Measurements from ENCODE around the gene ARHGDIG.

ARHGDIG gene

DNA sequence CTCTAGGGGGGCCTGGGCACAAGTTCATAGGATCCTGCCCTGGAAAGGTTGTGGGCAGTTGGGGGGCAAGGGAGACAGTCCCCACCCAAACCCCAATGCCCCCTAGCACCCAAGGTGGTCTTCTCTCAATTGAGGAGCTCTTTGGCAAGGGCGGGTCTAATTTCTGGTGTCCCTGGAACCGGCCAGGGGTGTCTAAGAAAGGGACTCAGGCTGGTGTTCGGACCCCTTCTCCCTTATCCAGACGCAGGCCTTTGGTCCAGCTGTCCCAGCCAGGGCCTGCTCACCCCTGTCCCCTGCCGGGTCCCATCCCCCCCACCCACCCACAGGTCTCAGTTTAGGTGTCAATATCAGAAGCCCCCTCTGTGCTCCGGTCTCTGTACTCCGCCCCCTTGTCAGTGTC is 860 bp upstream of the ARHGDIG start:
- no peak for TF ChIP-seq REST (IDR thresholded peaks at IDR 0.05; ENCODE audit: insufficient replicate concordance, low read depth)
- TF ChIP-seq, protein P1, sequence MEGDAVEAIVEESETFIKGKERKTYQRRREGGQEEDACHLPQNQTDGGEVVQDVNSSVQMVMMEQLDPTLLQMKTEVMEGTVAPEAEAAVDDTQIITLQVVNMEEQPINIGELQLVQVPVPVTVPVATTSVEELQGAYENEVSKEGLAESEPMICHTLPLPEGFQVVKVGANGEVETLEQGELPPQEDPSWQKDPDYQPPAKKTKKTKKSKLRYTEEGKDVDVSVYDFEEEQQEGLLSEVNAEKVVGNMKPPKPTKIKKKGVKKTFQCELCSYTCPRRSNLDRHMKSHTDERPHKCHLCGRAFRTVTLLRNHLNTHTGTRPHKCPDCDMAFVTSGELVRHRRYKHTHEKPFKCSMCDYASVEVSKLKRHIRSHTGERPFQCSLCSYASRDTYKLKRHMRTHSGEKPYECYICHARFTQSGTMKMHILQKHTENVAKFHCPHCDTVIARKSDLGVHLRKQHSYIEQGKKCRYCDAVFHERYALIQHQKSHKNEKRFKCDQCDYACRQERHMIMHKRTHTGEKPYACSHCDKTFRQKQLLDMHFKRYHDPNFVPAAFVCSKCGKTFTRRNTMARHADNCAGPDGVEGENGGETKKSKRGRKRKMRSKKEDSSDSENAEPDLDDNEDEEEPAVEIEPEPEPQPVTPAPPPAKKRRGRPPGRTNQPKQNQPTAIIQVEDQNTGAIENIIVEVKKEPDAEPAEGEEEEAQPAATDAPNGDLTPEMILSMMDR (IDR thresholded peaks at IDR 0.05; ENCODE audit: insufficient read depth, low read length): no peak
- no peak for TF ChIP-seq SPI1 (IDR thresholded peaks at IDR 0.05; ENCODE audit: borderline replicate concordance, low read depth)
- no peak for TF ChIP-seq POLR2AphosphoS5 (IDR thresholded peaks at IDR 0.05; ENCODE audit: low read depth)
- TF ChIP-seq GABPA (IDR thresholded peaks at IDR 0.05; ENCODE audit: low read depth): no peak
- no peak overlapping the region for H3K27ac ChIP-seq (replicated peaks)
- H3K27me3 ChIP-seq (ENCODE audit: insufficient read depth, poor library complexity, severe bottlenecking): peaks cover 33% of the 10 kb centered on the region
- H3K4me3 ChIP-seq (replicated peaks; ENCODE audit: insufficient read depth, low read length): no peak overlapping the region
- no peak for DNase-seq (ENCODE audit: low read depth in 1 of 2, low spot score in 1 of 2)

DNA sequence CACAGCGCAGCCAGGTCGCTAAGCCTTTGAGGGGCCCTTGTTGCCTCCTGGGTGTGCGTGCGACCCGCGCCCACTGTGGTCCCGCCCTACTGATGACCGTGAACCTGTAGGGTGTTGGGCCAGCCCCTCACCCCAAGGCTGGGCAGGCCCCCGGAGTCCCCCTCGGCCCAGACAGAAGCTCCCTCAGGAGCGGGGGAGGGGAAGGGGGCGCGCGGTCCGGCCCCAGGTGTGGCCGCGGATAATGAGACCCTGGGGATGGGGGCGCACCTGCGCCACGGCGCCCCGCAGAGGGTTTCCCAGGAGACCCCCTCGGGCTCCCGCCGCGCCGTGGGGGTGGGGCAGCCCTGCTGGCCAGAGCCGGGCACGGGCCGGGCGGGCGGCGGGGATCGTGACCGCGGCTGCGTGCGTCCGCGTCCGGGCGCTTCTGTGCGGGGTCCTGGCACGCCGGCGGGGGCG is 358 bp upstream of the ARHGDIG start:
- DNase-seq (ENCODE audit: low read depth in 1 of 2, low spot score in 1 of 2): no peak
- no peak overlapping the region for H3K27ac ChIP-seq (replicated peaks)
- H3K4me3 ChIP-seq (replicated peaks; ENCODE audit: insufficient read depth, low read length): no peak overlapping the region
- peaks cover 30% of the 10 kb centered on the region for H3K27me3 ChIP-seq (ENCODE audit: insufficient read depth, poor library complexity, severe bottlenecking)
- TF ChIP-seq REST (IDR thresholded peaks at IDR 0.05; ENCODE audit: insufficient replicate concordance, low read depth) (no peak), SPI1 (IDR thresholded peaks at IDR 0.05; ENCODE audit: borderline replicate concordance, low read depth) (no peak), GABPA (IDR thresholded peaks at IDR 0.05; ENCODE audit: low read depth) (no peak), POLR2AphosphoS5 (IDR thresholded peaks at IDR 0.05; ENCODE audit: low read depth) (no peak)
- TF ChIP-seq, protein P1 (IDR thresholded peaks at IDR 0.05; ENCODE audit: insufficient read depth, low read length): no peak

- Histone ChIP-seq H3K4me3 (replicated peaks; ENCODE audit: insufficient read depth, low read length) (no peak overlapping the region), H3K27ac (replicated peaks) (no peak overlapping the region), H3K27me3 (ENCODE audit: insufficient read depth, poor library complexity, severe bottlenecking) (peaks cover 27% of the 10 kb centered on the region)
- TF ChIP-seq POLR2AphosphoS5 (IDR thresholded peaks at IDR 0.05; ENCODE audit: low read depth): no peak
- TF ChIP-seq SPI1 (IDR thresholded peaks at IDR 0.05; ENCODE audit: borderline replicate concordance, low read depth): no peak
- TF ChIP-seq GABPA (IDR thresholded peaks at IDR 0.05; ENCODE audit: low read depth): no peak
- no peak for TF ChIP-seq REST (IDR thresholded peaks at IDR 0.05; ENCODE audit: insufficient replicate concordance, low read depth)
- TF ChIP-seq, protein P1 (IDR thresholded peaks at IDR 0.05; ENCODE audit: insufficient read depth, low read length): no peak
- no peak for DNase-seq (ENCODE audit: low read depth in 1 of 2, low spot score in 1 of 2)
Measured at GRCh38 chr16:280991-281659, 734 bp downstream of the ARHGDIG start.

Data from HL-60 (cell line).